HT-29 (cell line): ENCODE data around the gene GAK. TPM values are rescaled to one million over a fixed set of nuclear protein-coding genes. Genes with fewer than 3 reads are reported as not detected.

Source experiments
- DNase-seq: peaks from one replicate; pipeline ENCODE4 v3.0.0-alpha.2; 2015; ENCODE audit warnings: low spot score
- total RNA-seq: library from RNA; depleted of rRNA; stranded (reverse); fragments of >200 nt; shearing (Covaris generic); gene quantifications from 2 replicates; pipeline ENCODE4 v1.2.3, GENCODE V29; 2014

Gene GAK
- total RNA-seq, 1 experiment from 2014 or later = 308 TPM

- DNase-seq = no peak
Observed at GRCh38 chr4:872241-872981, 59.7 kb downstream of the GAK start.

GRCh38 chr4:871484-871883 is 60.6 kb downstream of the GAK start:
- DNase-seq = no peak

- DNase-seq = no peak
Observed at GRCh38 chr4:870951-871350, 61.2 kb downstream of the GAK start.

GRCh38 chr4:869776-870175 is 62.3 kb downstream of the GAK start:
- no peak for DNase-seq

GRCh38 chr4:868421-868820 is 63.7 kb downstream of the GAK start:
- DNase-seq = no peak

GRCh38 chr4:867526-868250 is 64.4 kb downstream of the GAK start:
- DNase-seq = no peak

GRCh38 chr4:866761-867390 is 65.2 kb downstream of the GAK start:
- DNase-seq = no peak

GRCh38 chr4:866068-866760 is 65.9 kb downstream of the GAK start:
- no peak for DNase-seq

- DNase-seq = no peak
Observed at GRCh38 chr4:865572-865971, 66.5 kb downstream of the GAK start.

- no peak for DNase-seq
Observed at GRCh38 chr4:865121-865465, 67.0 kb downstream of the GAK start.

- no peak for DNase-seq
Observed at GRCh38 chr4:864456-865120, 67.5 kb downstream of the GAK start.

GRCh38 chr4:860561-860960 is 71.6 kb downstream of the GAK start:
- DNase-seq = no peak

GRCh38 chr4:859496-859895 is 72.6 kb downstream of the GAK start:
- DNase-seq = no peak

GRCh38 chr4:858831-859451 is 73.2 kb downstream of the GAK start:
- no peak for DNase-seq

GRCh38 chr4:858041-858481 is 74.1 kb downstream of the GAK start:
- DNase-seq = no peak

- DNase-seq = no peak
Observed at GRCh38 chr4:857461-857860, 74.7 kb downstream of the GAK start.

- no peak for DNase-seq
Observed at GRCh38 chr4:856225-856901, 75.8 kb downstream of the GAK start.

- no peak for DNase-seq
Observed at GRCh38 chr4:855880-856224, 76.3 kb downstream of the GAK start.

GRCh38 chr4:854356-854755 is 77.8 kb downstream of the GAK start:
- no peak for DNase-seq

- no peak for DNase-seq
Observed at GRCh38 chr4:853416-853781, 78.7 kb downstream of the GAK start.
